Activated naive CD4-positive, alpha-beta T cell (primary cell): ENCODE measurements around the gene VPS4A.

Source experiments
- DNase-seq, 4 experiments: peaks; one replicate each; lab custom pipeline; 2025; lab: John Stamatoyannopoulos, UW

VPS4A gene

DNA sequence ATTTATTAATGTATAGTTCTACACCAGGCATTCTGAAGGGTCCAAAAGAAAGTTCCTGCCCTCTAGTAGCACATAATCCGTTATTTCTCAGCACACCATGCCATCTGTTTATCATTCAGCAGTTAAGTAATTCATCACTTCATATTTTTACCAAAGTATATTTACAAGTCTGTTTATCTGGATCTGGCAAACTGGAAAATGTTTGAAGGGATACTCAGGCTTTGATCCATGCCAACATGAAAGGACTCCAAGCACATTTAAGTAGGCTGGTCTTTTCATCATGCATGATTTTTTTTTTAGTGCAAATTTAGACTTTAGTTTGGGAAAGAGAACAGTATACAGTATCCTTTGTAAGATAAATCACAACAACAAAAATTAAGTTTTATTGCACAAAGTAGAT lies 4.1 kb upstream of the VPS4A start:
- DNase-seq = no peak

DNA sequence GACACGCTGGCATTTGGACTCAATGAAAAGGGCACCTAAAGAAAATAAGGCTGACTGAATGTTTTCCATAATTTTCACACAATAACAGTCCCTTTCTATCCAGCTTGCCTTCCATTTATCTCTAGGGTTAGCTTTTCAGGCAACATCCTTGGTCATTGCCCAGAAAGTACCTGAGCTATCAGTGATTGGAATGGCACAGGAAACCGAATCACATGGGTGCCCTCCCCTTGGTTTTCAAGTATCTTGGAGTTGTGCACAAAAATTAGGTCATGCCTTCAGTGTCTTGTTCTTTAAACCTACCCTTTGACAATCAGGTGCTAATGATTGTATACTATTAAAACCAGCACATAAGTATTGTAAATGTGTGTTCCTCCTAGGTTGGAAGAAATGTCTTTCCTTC lies 3.3 kb upstream of the VPS4A start:
- DNase-seq = no peak

DNA sequence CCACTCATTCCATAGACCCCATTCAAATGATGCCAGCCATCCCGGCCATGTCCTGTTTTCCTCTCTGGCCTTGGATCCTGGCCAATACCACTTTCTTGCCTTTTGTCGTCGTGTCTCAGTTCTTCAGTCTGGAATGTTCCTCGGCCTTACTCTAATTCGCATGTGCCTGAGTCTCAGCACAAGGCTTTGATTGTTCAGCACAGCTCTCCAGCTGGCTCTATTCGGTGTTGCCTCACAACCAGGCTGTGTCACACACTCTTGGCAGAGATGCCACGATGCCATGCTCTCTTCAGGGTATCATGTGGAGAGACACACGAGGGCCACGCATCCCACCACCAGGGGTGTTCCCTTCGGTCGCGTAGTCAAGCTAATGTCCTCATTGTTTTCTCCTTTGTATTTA lies 1.8 kb upstream of the VPS4A start:
- DNase-seq = no peak

DNA sequence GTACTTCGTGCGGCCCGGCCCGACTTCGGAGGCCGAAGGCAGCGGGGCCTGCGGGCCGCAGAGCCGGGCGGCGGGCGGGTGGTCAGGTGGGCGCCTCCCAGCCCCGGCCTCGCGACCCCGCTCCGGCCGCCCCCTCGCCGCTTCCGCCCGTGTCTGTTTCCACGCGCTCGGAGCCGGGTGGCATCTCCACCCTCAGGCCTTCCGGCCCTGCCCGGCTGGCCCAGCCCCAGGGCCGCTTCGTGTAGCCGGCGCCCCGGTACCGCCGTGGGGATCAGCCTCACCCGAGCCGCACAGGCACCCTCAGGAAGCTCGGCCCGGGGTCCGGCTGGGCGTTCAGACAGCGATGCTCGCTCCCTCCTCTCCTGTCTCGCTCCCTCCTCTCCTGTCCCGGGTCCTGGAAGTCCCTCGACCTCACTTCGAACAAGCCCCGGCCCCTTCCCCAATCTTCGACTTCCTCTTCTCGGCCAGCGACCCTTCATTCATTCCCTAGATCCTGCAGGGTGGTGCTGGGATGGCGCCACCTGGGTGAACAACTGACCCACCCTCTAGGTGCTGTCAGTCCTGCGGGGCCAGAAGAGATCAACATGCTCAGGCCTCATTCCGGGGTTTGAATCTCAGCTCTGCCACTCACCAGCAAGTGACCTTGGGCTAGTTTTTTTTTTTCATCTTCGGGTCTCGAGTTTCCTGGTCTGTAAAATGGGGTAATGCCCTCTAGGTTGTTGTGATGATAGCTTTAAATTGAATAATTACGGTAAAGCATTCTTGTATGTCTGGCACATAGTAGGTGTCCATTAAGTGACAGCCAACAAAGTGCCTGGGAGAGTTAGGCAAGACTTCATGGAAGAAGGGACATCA lies 610 bp downstream of the VPS4A start:
- DNase-seq = peak in 1 of 4 experiments; percentile 40

DNA sequence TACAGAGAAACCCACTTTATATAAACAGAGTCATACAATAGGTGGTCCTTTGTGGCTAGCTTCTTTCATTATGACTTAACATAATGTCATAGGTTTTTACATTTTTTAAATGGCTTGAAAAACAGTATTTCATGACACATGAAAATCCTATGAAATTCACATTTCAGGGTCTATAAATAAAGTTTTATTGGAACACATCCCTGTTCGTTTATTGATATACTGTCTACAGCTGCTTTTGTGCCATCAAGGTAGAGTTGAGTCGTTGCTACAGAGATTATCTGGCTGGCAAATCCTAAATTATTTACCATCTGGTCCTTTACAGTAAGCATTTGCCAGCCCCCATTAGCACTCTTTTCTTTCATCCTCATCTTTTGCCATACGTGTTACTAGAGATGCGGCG lies 2.3 kb downstream of the VPS4A start:
- no peak for DNase-seq

DNA sequence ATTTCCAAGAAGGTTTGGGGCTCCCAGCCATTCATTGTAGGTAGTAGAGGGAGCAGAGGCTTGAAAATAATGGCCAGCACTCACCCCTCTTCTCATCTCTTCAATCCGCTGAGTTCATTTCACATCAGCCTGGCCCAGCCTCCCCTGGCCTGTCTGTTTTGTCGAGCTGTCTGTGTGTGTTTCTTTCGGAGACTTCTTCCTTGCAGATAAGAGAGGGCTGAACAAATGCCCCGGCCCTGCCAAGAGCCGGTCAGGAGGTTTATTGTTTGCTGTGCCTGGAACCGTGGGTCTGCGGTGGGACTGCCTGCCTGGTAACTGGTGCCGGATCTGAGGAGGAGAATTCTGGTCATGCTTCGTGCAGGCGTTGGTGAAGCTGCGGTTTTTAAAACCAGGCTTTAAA lies 3.4 kb downstream of the VPS4A start:
- no peak for DNase-seq

DNA sequence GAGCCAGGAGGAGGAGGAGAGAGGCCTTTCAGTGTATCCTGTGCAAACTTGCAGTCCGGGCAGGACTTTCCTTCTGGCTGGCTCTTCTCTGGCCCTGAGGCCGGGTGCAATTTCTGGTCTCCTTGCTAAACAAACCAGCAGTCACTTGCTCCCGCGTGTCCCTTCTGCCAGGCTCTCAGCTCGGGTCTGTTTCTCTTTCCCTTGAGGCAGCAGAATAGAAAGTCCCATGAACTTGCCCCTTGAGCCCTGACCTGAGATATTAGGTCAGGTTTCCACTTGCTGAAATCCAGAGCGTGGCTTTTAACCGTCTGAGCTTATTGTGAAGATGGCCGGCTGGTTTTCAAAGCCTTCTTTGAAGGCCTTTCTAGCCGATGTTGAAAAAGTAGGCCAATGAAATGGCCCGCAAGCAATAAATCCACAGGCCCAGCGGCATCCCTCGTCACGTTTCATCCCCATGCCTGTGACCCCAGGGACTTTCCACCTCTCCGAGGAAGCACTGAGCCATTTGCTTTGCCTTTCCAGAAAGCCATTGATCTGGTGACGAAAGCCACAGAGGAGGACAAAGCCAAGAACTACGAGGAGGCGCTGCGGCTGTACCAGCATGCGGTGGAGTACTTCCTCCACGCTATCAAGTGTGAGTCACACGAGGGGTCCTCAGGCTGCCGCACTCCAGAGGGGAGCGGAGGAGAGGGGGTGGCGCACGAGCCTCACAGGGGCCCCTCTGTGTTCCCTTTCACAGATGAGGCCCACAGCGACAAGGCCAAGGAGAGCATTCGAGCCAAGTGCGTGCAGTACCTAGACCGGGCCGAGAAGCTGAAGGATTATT lies 4.5 kb downstream of the VPS4A start:
- no peak for DNase-seq

DNA sequence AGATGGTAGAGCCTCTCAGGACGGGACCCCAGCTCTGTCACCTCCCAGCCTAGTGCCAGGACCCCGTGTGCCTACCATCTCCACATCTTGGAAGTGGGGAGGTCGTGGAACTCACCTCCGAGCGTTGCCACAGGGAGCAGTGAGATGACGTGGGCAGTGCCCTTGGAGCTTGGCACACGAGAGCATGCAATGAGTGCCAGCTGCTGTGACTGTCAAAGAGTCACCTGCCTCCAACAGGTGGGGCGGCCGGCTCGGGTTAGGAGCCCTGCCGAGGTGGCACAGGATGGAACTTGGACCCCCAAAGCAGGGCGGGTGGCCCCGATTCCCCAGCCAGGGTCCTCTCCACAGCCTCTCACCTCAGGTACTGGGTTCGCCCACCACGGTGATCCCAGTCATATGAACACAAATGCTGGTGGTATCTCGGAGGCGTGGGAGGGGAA lies 5.5 kb downstream of the VPS4A start:
- DNase-seq = no peak

DNA sequence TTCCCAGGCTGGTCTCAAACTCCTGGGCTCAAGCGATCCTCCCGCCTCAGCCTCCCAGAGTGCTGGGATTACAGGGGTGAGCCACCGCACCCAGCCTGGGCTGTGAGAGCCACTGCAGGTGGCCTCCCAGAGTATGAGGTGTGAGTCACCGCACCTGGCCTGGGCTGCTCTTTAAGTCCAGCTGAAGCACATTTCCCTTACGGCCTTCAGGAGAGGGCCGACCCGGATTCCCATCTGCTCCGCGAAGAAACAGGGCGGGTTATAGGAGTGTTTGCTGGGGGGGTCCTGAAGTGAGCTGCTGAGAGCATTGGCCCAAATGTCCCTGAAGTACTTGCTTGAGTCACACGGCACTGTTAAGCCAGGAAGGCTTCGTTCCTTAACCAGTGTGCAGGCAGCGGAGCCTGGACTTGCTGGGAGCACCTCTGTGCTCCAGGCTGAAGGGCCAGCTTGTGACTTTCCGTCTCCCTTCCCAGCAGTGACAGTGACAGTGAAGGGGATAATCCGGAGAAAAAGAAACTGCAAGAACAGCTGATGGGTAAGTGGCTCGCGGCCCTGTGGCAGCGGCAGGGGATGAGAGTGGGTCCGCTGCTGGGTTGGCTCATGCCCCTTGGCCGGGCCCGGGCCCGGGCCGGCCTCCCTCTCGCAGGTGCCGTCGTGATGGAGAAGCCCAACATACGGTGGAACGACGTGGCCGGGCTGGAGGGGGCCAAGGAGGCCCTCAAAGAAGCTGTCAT lies 7.2 kb downstream of the VPS4A start:
- DNase-seq = no peak

DNA sequence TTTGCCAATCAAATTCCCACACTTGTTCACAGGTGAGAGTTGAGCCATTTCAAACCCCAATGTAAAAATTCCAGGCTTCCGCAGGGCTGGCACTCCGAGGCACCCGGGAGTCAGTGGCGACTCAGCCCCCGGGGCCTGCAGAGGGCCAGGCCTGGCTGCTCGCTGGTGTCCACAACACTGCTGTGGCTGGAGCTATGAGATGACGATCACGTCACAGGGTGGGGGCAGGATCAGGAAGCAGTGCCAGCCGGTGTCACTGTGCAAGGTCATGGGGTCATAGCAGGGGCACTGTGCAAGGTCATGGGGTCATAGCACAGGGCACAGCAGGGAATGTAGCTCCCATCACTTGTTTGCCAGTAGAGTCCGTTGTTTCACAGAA lies 7.8 kb downstream of the VPS4A start:
- no peak for DNase-seq

DNA sequence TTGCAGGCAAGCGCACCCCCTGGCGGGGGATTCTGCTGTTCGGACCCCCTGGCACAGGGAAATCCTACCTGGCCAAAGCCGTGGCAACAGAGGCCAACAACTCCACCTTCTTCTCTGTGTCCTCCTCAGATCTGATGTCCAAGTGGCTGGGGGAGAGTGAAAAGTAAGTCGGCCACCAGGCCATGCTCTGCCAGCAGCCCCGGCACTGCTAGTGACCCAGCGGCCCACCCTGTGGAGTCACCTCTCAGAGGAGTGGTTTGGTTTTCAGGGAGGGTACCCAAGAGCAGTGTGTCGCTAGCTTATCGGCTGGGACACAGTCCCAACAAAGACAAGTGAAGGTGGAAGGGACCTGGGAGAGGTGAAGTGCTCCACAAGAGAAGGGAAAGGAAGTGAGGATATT lies 8.2 kb downstream of the VPS4A start:
- no peak for DNase-seq

DNA sequence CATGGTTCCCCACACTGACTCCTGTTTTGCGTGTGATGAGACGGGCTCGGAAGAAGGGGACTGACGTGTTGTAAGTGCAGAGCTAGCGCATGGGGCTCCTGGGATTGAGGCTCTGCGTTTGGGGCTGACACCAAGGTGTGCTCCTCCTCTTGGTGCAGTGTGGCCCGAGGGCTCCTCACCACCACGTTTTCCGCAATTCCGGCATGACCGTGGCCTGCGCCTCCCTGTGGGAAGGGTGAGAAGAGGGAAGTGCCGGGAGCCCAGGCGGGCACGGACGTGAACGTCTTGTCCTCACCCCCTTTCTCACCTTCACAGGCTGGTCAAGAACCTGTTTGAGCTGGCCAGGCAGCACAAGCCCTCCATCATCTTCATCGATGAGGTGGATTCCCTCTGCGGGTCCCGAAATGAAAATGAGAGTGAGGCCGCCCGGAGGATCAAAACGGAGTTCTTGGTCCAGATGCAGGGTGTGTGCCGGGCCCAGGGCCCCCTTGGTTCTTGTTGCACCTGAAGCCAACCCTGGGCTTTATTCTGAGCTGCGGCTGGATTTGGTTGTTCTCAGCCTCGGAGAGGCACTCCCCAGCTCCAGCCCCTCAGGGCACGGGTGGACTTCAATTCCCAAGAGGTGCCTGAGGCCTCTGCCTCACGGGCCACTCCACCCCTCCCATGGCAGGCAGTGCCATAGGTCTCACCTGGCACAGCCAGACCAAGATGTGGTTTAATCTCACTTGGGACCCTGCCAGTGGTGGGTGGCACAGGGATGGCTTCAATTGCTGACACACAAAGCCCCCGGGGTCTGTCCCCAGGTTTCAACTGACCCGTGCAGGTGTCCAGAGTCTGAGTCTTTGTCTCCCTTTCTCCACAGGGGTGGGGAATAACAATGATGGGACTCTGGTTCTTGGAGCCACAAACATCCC lies 8.9 kb downstream of the VPS4A start:
- DNase-seq = no peak

DNA sequence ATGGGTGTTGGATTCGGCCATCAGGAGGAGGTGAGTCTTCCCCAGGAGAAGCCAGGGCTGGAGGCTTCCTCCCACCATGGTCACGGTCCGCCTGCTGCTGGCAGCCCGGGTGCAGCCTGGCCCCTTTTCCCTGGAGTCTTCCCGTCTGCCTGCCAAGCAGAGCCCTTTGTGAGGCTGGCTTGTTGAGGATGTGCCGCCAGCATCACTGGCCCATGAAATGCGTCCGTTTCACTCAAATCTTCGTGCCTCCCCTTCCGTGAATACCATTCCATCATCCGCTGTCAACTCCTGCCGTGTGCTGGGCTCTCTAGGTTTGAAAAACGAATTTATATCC lies 9.6 kb downstream of the VPS4A start:
- no peak for DNase-seq

DNA sequence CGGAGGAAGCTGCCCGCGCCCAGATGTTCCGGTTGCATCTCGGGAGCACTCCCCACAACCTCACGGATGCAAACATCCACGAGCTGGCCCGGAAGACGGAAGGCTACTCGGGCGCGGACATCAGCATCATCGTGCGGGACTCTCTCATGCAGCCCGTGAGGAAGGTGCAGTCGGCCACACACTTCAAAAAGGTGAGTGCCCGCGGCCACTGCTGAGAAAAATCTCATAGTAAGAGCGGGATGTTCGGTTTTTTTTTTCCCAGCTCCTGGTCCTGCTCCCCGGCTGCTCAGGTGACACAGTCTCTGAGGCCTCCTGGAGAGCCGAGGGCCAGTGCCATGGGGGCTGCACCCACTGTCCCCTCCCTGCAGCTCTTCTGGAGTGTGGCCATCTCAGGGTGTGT lies 9.9 kb downstream of the VPS4A start:
- DNase-seq = no peak

DNA sequence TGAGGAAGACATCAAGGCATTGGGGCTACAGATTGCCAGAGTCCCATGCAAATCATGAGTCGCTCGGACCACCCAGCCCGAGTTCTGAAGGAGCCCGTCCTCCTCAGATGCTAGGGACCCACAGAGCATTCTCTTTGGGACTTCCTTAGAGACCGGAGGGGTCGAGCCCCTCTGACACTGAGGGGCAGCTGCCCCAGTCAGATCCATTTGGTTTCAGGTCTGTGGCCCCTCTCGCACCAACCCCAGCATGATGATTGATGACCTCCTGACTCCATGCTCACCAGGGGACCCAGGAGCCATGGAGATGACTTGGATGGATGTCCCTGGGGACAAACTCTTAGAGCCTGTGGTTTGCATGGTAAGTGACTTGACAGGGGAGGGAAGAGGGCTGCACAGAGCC lies 11.2 kb downstream of the VPS4A start:
- DNase-seq = no peak

DNA sequence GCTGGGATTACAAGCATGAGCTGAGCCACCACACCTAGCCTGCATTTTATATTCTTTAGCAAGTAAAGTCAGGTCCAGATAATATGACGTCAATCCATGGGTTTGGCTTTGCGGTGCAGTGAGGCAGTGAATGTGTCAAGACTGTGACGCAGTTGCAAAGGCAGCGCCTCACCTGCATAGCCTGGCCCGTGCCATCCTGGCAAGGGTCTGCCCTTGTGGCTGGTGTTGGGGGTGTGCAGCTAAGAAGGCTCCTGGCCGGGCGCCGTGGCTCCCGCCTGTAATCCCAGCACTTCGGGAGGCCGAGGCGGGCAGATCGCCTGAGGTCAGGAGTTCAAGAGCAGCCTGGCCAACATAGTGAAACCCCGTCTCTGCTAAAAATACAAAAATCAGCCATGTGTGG lies 12.3 kb downstream of the VPS4A start:
- DNase-seq = no peak

DNA sequence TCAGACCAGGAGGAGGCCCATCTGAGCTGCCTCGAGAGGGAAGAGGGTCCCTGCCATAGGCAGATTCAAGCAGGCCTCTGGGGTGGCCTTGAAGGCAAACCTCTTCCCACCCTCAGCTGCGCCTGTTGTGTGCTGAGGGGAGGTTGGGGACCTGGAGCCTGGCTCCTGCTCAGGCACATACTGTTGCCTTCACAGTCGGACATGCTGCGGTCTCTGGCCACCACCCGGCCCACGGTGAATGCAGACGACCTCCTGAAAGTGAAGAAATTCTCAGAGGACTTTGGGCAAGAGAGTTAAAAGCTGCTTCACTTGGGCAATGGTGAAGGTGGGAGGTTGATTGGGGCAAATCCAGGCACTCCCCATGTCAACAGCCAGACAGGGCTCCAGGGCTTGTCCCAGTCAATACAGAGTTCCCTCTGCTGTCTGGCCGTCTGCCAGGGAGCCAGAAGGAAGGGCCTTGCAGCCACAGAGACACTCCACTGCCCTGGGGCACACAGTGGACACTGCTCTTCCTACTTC lies 12.9 kb downstream of the VPS4A start:
- DNase-seq = no peak

DNA sequence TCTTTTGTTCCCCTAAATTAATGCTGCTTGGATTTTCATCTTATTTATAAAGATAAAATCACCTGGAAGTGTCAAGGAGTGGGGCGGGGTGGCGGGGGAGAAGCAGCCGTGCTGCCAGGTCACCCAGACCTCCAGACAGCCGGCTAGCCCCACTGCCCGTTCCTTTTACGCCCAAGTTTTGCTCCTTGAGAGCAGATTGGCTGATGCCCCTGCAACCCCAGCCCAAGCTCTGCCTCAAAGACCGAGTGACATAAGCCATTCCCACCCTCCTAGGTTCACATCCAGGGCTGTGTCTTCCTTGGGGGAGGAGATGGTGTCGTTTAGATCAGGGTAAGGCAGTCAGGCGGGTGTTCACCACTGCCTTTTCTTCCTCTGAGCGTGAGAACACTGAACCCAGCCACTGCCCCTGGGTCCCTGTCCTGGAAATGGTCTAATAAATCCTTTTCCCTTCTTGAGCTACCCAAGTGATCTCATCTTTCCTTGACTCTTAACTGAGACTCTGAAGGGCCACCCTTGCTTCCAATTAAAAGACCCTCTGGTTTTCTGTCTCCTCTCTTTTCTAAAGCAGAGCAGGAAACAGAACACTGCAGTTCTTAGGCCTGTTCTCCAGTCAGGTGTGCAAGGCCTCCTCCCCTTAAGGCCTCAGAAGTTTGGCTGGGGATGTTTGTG lies 13.6 kb downstream of the VPS4A start:
- no peak for DNase-seq

DNA sequence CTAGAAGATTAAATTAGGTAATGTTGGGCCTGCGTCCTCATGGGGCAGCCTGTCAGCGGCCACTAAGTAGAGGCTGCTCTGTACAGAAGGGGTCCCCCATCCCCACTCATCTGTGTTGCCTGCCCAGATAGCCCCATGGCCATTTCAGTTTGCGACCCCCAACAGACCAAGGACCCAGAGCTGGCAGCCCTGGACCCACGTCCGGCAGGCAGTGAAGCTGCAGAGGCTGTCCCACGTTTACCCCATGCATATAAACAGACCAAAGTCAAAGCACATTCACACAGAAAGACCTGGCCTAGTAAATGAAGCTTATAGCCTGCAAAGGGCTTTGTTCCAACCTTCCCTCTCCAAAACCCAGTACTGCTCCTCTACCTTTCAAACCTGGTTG lies 14.6 kb downstream of the VPS4A start:
- DNase-seq = no peak

DNA sequence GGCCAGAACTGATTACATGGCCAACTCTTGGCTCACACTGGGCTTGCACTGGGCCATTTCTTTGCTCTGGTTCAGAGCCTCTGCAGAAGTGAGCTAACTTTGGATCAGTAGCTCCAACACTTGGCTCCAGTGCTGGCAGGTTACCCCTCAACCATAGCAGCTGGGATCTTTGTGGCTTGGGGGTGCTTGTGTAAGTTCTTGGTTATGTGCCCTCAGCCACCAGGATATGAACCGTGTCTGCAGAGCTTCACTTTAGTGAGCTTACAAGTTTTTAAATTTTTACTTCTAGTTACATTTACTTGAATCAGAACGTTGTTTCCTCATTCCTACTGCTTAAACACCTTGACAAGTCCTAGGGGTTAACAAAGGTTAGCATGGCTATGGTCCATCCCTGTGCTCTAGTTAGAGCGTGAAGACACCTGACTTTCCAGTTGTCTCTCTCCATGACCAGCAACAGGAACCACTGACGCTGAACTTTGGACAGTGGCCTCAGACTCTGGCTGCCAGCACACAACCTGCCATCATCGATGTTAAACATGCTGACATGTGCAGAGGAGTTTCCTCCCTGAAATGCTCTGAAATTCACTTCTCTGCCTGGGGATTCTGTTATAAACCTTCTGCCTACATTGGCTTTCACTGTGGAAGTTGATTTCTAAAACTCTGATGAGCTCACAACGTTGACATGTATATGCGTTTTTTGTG lies 15.2 kb downstream of the VPS4A start:
- no peak for DNase-seq
